HCT116 (cell line): ENCODE data around the gene CFAP99. TPM values are rescaled to one million over a fixed set of nuclear protein-coding genes. Genes with fewer than 3 reads are reported as not detected.

Source experiments
- ATAC-seq: fragments of 200-7000 bp; cut with Tn5 transposase; 2 replicates; pipeline ENCODE4 v1.9.1; 2020; ENCODE audit warnings: mild to moderate bottlenecking, moderate library complexity
- BruUV-seq: library from RNA; stranded (reverse); fragments of 400-500 nt; replicated peaks from 2 replicates; lab custom pipeline; 2021; lab: Mats Ljungman, UMichigan
- CTCF ChIA-PET: fragments of 300-600 bp; sonication (Branson Sonifier 250); formaldehyde crosslinking; loops from one replicate; lab custom pipeline; 2021; ENCODE audit warnings: antibody characterized with exemption; lab: Charles Lee
- POLR2A ChIA-PET: fragments of 300-600, 350-600 bp; sonication (Branson Sonifier 250); formaldehyde crosslinking; loops from one replicate; lab custom pipeline; 2021; ENCODE audit warnings: antibody characterized with exemption; lab: Charles Lee
- RAD21 ChIA-PET, 2 experiments: fragments of 300-600 bp; sonication (Branson Sonifier 250); formaldehyde crosslinking; loops; one replicate each; lab custom pipeline; 2023; ENCODE audit warnings: low total read pairs in 2 of 2; ENCODE audit not compliant: uncharacterized antibody in 2 of 2, unreplicated experiment in 2 of 2, low non-redundant PET in 1 of 2; lab: Charles Lee
- DNase-seq: peaks from one replicate; pipeline ENCODE4 v3.0.0-alpha.2; 2010; ENCODE audit warnings: low read depth, low spot score
- H2AFZ ChIP-seq: fragments of 200-600 bp; shearing (Covaris generic), sonication (generic); 2 replicates; pipeline ENCODE4 v1.6.1; 2017; ENCODE audit warnings: low read depth, mixed run types, mixed read lengths, antibody characterized with exemption, low read length; ENCODE audit not compliant: poor library complexity, severe bottlenecking
- H3K27ac ChIP-seq: 2 replicates; pipeline ENCODE4 v1.5.1; 2012; ENCODE audit warnings: low read depth, low read length
- H3K27me3 ChIP-seq: fragments of 200-600 bp; sonication (generic); 2 replicates; pipeline ENCODE4 v1.6.1; 2016; ENCODE audit warnings: mixed run types, low read length, mixed read lengths; ENCODE audit not compliant: insufficient read depth
- H3K36me3 ChIP-seq, 2 experiments: fragments of 200-500 bp in 1 of 2; fragments of 200-600 bp in 1 of 2; sonication (Bioruptor generic) in 1 of 2; sonication (generic) in 1 of 2; 2 replicates each; pipeline versions ENCODE4 v1.5.1 to v1.6.1; 2014 to 2016; ENCODE audit warnings: low read length in 2 of 2, inconsistent platforms in 1 of 2, mixed read lengths in 1 of 2, mixed run types in 1 of 2; ENCODE audit not compliant: insufficient read depth in 2 of 2, control insufficient read depth in 1 of 2
- H3K4me1 ChIP-seq, 2 experiments: fragments of 200-600 bp in 1 of 2; sonication (generic) in 1 of 2; 2 replicates each; pipeline versions ENCODE4 v1.5.1 to v1.6.1; 2012 to 2017; ENCODE audit warnings: low read length in 2 of 2, inconsistent platforms in 1 of 2, mild to moderate bottlenecking in 1 of 2, mixed read lengths in 1 of 2, mixed run types in 1 of 2, moderate library complexity in 1 of 2; ENCODE audit not compliant: insufficient read depth in 2 of 2, control insufficient read depth in 1 of 2
- H3K4me2 ChIP-seq: fragments of 200-600 bp; sonication (generic); 2 replicates; pipeline ENCODE4 v1.6.1; 2017; ENCODE audit warnings: mixed run types, low read length, mixed read lengths
- H3K4me3 ChIP-seq, 2 experiments: fragments of 200-600 bp in 1 of 2; sonication (generic) in 1 of 2; replicated peaks in 1 of 2; 2 replicates each; pipeline ENCODE4 v1.5.1; 2011 to 2016; ENCODE audit warnings: low read length in 2 of 2, control low read depth in 1 of 2, low read depth in 1 of 2, mild to moderate bottlenecking in 1 of 2, mixed read lengths in 1 of 2, mixed run types in 1 of 2
- H3K79me2 ChIP-seq: fragments of 200-600 bp; sonication (generic); 2 replicates; pipeline ENCODE4 v1.6.1; 2017; ENCODE audit warnings: mild to moderate bottlenecking, mixed run types, low read length, moderate library complexity, mixed read lengths; ENCODE audit not compliant: insufficient read depth
- H3K9ac ChIP-seq: fragments of 200-600 bp; sonication (generic); 2 replicates; pipeline ENCODE4 v1.6.1; 2016; ENCODE audit warnings: low read length, mixed read lengths
- H3K9me2 ChIP-seq: fragments of 200-600 bp; sonication (generic), shearing (Covaris generic); 2 replicates; pipeline ENCODE4 v1.6.1; 2017; ENCODE audit warnings: mixed run types, mild to moderate bottlenecking, moderate library complexity; ENCODE audit not compliant: insufficient read depth
- H3K9me3 ChIP-seq, 2 experiments: fragments of 200-500 bp in 1 of 2; fragments of 200-600 bp in 1 of 2; sonication (Bioruptor generic) in 1 of 2; sonication (generic) in 1 of 2; 2 replicates each; pipeline ENCODE4 v1.6.1; 2014 to 2017; ENCODE audit warnings: low read length in 2 of 2, mixed read lengths in 2 of 2, inconsistent platforms in 1 of 2, low read depth in 1 of 2, mild to moderate bottlenecking in 1 of 2, mixed run types in 1 of 2, moderate library complexity in 1 of 2; ENCODE audit not compliant: control insufficient read depth in 1 of 2, insufficient read depth in 1 of 2
- H4K20me1 ChIP-seq: fragments of 200-600 bp; sonication (generic), shearing (Covaris generic); 2 replicates; pipeline ENCODE4 v1.6.1; 2017; ENCODE audit warnings: mixed run types, mild to moderate bottlenecking, moderate library complexity; ENCODE audit not compliant: insufficient read depth
- CBX3 ChIP-seq: IDR thresholded peaks from 2 replicates; pipeline ENCODE4 v1.6.1; 2012; ENCODE audit warnings: low read depth
- CTCF ChIP-seq, 3 experiments: fragments of 200-600 bp in 1 of 3; sonication (generic) in 1 of 3; IDR thresholded peaks in 2 of 3; conservative IDR thresholded peaks in 1 of 3; 2 replicates each; pipeline ENCODE4 v1.5.1; 2012 to 2017; ENCODE audit warnings: low read depth in 2 of 3, low read length in 2 of 3, antibody characterized with exemption in 1 of 3, borderline replicate concordance in 1 of 3, control low read depth in 1 of 3, mild to moderate bottlenecking in 1 of 3, mixed read lengths in 1 of 3, mixed run types in 1 of 3, moderate library complexity in 1 of 3; ENCODE audit not compliant: insufficient read depth in 1 of 3
- EGR1 ChIP-seq: IDR thresholded peaks from 2 replicates; pipeline ENCODE4 v1.6.1; 2012; ENCODE audit warnings: low read depth
- EZH2 ChIP-seq: fragments of 200-600 bp; sonication (generic); IDR thresholded peaks from 2 replicates; pipeline ENCODE4 v1.6.1; 2017; ENCODE audit warnings: antibody characterized with exemption, mixed run types
- JUND ChIP-seq: IDR thresholded peaks from 2 replicates; pipeline ENCODE4 v1.6.1; 2012
- POLR2A ChIP-seq: IDR thresholded peaks from 2 replicates; pipeline ENCODE4 v1.7.0; 2011; ENCODE audit warnings: borderline replicate concordance; ENCODE audit not compliant: insufficient read depth, insufficient read length; ENCODE audit errors: extremely low read depth
- RAD21 ChIP-seq: IDR thresholded peaks from 2 replicates; pipeline ENCODE4 v1.6.1; 2012; ENCODE audit warnings: low read depth, mild to moderate bottlenecking
- SIN3A ChIP-seq: IDR thresholded peaks from 2 replicates; pipeline ENCODE4 v1.6.1; 2012; ENCODE audit warnings: low read depth
- SP1 ChIP-seq: IDR thresholded peaks from 2 replicates; pipeline ENCODE4 v1.6.1; 2012; ENCODE audit warnings: low read depth
- YY1 ChIP-seq: IDR thresholded peaks from 2 replicates; pipeline ENCODE4 v1.6.1; 2011; ENCODE audit warnings: low read length, low read depth, moderate library complexity, mild to moderate bottlenecking; ENCODE audit not compliant: insufficient replicate concordance; ENCODE audit errors: extremely low read depth
- ZFX ChIP-seq: fragments of 450-650 bp; IDR thresholded peaks from 2 replicates; pipeline ENCODE4 v1.6.1; 2017
- intact Hi-C: fragments of 100-400 bp; cut with micrococcal nuclease; formaldehyde crosslinking; loops from 2 replicates; pipeline ENCODE4 v1.10.0; 2022
- total RNA-seq: library from RNA; stranded (reverse); gene quantifications from one replicate; pipeline ENCODE4 v1.2.1, GENCODE V29; 2021; ENCODE audit not compliant: unreplicated experiment
- TF ChIP-seq, protein P1 (sequence below): IDR thresholded peaks from 2 replicates; pipeline ENCODE4 v1.6.1; 2012; ENCODE audit warnings: low read depth
- TF ChIP-seq, protein P2 (sequence below): IDR thresholded peaks from 2 replicates; pipeline ENCODE4 v1.6.1; 2012

Gene CFAP99
- total RNA-seq, 1 experiment from 2014 or later, result 0.42 TPM

- Histone ChIP-seq H4K20me1 (no peaks in the 10 kb centered on the region), H3K9me2 (no peaks in the 10 kb centered on the region), H3K27ac (no peak overlapping the region; the same call in 1 of the 2 replicates), H3K79me2 (no peaks in the 10 kb centered on the region), H3K36me3 (no peaks in the 10 kb centered on the region), H3K27me3 (no peaks in the 10 kb centered on the region), H3K4me2 (peak overlapping the region; percentile 50), H3K9me3 (no peaks in the 10 kb centered on the region), H2AFZ (peak overlapping the region; percentile 77), H3K4me3 (no peak overlapping the region), H3K9ac (no peak overlapping the region), H3K4me1 (peaks cover 4 to 10% of the 10 kb centered on the region in 2 experiments; a peak in 3 of 4 replicates)
- intact Hi-C loops, result loop anchor here (1.0 kb wide), 2 partner anchors 161 to 221 kb away; no protein-coding TSS in a partner anchor
- ATAC-seq, result peak; percentile 99
- DNase-seq, result peak; percentile 85
- ChIA-PET RAD21 (interaction anchor here (0.8 to 1.2 kb wide), 3 partner anchors 200 to 222 kb away, joined by 3 to 7 read pairs (median 3); partner anchors contain the start of genes HAUS3 (in 1 of the 2) and POLN (in 1 of the 2)), CTCF (interaction anchor here (0.6 to 2.7 kb wide), 19 partner anchors 8 to 224 kb away, joined by 3 to 38 read pairs (median 5); partner anchors contain the start of genes CFAP99, HAUS3, MXD4 and POLN), POLR2A (no interaction called here)
- TF ChIP-seq JUND (no peak), POLR2A (no peak), ZFX (no peak), EGR1 (peak; percentile 80), CTCF (IDR thresholded peaks at IDR 0.05 in 2 of 3, conservative IDR thresholded peaks at IDR 0.05 in 1 of 3; ENCODE audit: borderline replicate concordance in 1 of 3, insufficient read depth in 1 of 3, low read depth in 2 of 3, low read length in 2 of 3) (peak; percentile 97 to 100 (median 99)), RAD21 (peak; percentile 90), CBX3 (no peak), SIN3A (no peak), SP1 (no peak), EZH2 (no peak), YY1 (peak; percentile 66)
- TF ChIP-seq, protein P1, sequence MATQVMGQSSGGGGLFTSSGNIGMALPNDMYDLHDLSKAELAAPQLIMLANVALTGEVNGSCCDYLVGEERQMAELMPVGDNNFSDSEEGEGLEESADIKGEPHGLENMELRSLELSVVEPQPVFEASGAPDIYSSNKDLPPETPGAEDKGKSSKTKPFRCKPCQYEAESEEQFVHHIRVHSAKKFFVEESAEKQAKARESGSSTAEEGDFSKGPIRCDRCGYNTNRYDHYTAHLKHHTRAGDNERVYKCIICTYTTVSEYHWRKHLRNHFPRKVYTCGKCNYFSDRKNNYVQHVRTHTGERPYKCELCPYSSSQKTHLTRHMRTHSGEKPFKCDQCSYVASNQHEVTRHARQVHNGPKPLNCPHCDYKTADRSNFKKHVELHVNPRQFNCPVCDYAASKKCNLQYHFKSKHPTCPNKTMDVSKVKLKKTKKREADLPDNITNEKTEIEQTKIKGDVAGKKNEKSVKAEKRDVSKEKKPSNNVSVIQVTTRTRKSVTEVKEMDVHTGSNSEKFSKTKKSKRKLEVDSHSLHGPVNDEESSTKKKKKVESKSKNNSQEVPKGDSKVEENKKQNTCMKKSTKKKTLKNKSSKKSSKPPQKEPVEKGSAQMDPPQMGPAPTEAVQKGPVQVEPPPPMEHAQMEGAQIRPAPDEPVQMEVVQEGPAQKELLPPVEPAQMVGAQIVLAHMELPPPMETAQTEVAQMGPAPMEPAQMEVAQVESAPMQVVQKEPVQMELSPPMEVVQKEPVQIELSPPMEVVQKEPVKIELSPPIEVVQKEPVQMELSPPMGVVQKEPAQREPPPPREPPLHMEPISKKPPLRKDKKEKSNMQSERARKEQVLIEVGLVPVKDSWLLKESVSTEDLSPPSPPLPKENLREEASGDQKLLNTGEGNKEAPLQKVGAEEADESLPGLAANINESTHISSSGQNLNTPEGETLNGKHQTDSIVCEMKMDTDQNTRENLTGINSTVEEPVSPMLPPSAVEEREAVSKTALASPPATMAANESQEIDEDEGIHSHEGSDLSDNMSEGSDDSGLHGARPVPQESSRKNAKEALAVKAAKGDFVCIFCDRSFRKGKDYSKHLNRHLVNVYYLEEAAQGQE, result no peak
- TF ChIP-seq, protein P2, sequence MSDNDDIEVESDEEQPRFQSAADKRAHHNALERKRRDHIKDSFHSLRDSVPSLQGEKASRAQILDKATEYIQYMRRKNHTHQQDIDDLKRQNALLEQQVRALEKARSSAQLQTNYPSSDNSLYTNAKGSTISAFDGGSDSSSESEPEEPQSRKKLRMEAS, result no peak; the same call in 1 of the 2 replicates
- no TSS peak for BruUV-seq
Measured at GRCh38 chr4:2441393-2442174, 22.8 kb downstream of the CFAP99 start.
